ENCODE measurements around the gene CSKMT. TPM values are rescaled to one million over a fixed set of nuclear protein-coding genes. Genes with fewer than 3 reads are reported as not detected.
A peak's percentile ranks its signal among the peaks of the same experiment; 100 is the strongest.

Gene CSKMT
- total and polyA plus RNA-seq, 4 donors: 5.3 to 37.1 (median 15.4) TPM

DNA sequence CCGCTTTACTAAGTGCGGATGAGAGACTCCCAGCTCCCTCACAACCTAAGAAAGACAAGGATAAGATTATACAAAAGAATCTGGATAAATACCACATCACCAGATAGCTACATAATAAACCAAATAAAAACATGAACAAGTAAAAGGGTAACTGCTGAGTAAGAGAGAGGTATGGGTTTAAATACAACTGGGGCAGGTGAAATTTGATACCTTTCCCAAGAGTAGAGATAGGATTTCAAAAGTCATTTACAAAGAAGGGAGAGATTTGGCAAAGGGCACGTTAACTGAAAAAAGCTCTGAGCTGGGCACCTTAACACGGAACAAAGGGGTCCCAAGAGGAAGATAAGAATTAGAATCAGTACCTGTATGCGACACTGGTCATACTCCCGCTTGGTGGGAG is 12.0 kb downstream of the CSKMT start:
- Histone ChIP-seq H3K9me3 (ENCODE audit: control insufficient read depth in 4 of 4, insufficient read depth in 3 of 4, low read length in 3 of 4) (no peaks in the 10 kb centered on the region), H3K4me1 (ENCODE audit: control insufficient read depth in 5 of 5, insufficient read depth in 5 of 5, low read length in 5 of 5) (peaks cover 0 to 16% (median 7%) of the 10 kb centered on the region in 5 donors), H3K27ac (ENCODE audit: low read depth in 1 of 2, low read length in 1 of 2) (no peak overlapping the region), H3K36me3 (ENCODE audit: control insufficient read depth in 4 of 4, insufficient read depth in 4 of 4, low read length in 4 of 4) (peaks cover 2 to 18% (median 7%) of the 10 kb centered on the region in 4 donors), H3K9ac (ENCODE audit: insufficient read depth in 1 of 2, low read length in 2 of 2) (no peak overlapping the region), H3K4me3 (no peak overlapping the region), H3K27me3 (ENCODE audit: control insufficient read depth in 3 of 3, insufficient read depth in 3 of 3, low read length in 2 of 3) (no peaks in the 10 kb centered on the region)
- DNase-seq: no peak
- 89 to 94% methylated on average over 6 of the region's 6 CpGs for WGBS, 2 donors
- TF ChIP-seq, protein P1, sequence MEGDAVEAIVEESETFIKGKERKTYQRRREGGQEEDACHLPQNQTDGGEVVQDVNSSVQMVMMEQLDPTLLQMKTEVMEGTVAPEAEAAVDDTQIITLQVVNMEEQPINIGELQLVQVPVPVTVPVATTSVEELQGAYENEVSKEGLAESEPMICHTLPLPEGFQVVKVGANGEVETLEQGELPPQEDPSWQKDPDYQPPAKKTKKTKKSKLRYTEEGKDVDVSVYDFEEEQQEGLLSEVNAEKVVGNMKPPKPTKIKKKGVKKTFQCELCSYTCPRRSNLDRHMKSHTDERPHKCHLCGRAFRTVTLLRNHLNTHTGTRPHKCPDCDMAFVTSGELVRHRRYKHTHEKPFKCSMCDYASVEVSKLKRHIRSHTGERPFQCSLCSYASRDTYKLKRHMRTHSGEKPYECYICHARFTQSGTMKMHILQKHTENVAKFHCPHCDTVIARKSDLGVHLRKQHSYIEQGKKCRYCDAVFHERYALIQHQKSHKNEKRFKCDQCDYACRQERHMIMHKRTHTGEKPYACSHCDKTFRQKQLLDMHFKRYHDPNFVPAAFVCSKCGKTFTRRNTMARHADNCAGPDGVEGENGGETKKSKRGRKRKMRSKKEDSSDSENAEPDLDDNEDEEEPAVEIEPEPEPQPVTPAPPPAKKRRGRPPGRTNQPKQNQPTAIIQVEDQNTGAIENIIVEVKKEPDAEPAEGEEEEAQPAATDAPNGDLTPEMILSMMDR (IDR thresholded peaks at IDR 0.05; ENCODE audit: control extremely low read depth, extremely low read depth): no peak
- ATAC-seq (ENCODE audit: insufficient read depth, low FRiP score): no peak

DNA sequence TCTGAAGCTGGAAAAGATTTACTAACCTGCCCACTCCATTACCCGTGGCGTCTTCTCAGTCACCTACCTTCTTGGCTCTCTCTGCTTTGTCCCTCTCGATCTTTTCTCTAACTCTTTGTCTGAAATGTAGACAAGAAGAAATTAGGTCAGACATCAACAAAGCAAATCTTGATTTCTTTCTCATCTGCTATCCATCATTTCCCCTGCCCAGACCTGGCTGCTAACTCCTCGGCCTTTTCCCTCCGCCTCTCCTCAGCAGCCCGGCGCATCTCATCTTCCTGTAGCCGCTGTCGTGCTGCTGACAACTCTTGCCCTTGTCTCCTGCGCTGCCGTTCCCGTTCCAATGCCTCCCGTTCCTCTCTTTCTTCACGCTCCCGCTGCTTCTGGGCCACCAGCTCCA is 12.6 kb downstream of the CSKMT start:
- H3K9ac ChIP-seq (ENCODE audit: insufficient read depth in 1 of 2, low read length in 2 of 2): no peak overlapping the region
- H3K27ac ChIP-seq (ENCODE audit: low read depth in 1 of 2, low read length in 1 of 2): peak overlapping the region in 1 of 2 donors; percentile 42
- H3K4me3 ChIP-seq: no peak overlapping the region
- DNase-seq (no peak), ATAC-seq (ENCODE audit: insufficient read depth, low FRiP score) (no peak)
- peaks cover 2 to 18% (median 7%) of the 10 kb centered on the region in 4 donors for H3K36me3 ChIP-seq (ENCODE audit: control insufficient read depth in 4 of 4, insufficient read depth in 4 of 4, low read length in 4 of 4)
- WGBS, 2 donors: 82 to 89% methylated on average over 15 of the region's 15 CpGs
- no peaks in the 10 kb centered on the region for H3K9me3 ChIP-seq (ENCODE audit: control insufficient read depth in 4 of 4, insufficient read depth in 3 of 4, low read length in 3 of 4)
- TF ChIP-seq, protein P1 (IDR thresholded peaks at IDR 0.05; ENCODE audit: control extremely low read depth, extremely low read depth): no peak
- no peaks in the 10 kb centered on the region for H3K27me3 ChIP-seq (ENCODE audit: control insufficient read depth in 3 of 3, insufficient read depth in 3 of 3, low read length in 2 of 3)
- H3K4me1 ChIP-seq (ENCODE audit: control insufficient read depth in 5 of 5, insufficient read depth in 5 of 5, low read length in 5 of 5): peaks cover 0 to 13% (median 7%) of the 10 kb centered on the region in 5 donors

GRCh38 chr11:62678433-62678769 is 13.3 kb downstream of the CSKMT start:
- WGBS, 2 donors: 3 to 5% methylated on average over 16 of the region's 16 CpGs

More at GRCh38 chr11:62678433-62678769, 13.3 kb downstream of the CSKMT start:
- TF ChIP-seq, protein P1 (IDR thresholded peaks at IDR 0.05; ENCODE audit: control extremely low read depth, extremely low read depth): no peak
- Histone ChIP-seq H3K4me1 (ENCODE audit: control insufficient read depth in 5 of 5, insufficient read depth in 5 of 5, low read length in 5 of 5) (peaks cover 0 to 7% (median 6%) of the 10 kb centered on the region in 5 donors), H3K27me3 (ENCODE audit: control insufficient read depth in 3 of 3, insufficient read depth in 3 of 3, low read length in 2 of 3) (no peaks in the 10 kb centered on the region), H3K36me3 (ENCODE audit: control insufficient read depth in 4 of 4, insufficient read depth in 4 of 4, low read length in 4 of 4) (peaks cover 2 to 16% (median 7%) of the 10 kb centered on the region in 4 donors), H3K27ac (ENCODE audit: low read depth in 1 of 2, low read length in 1 of 2) (peak overlapping the region; percentile 87 to 98), H3K9ac (ENCODE audit: insufficient read depth in 1 of 2, low read length in 2 of 2) (peak overlapping the region; percentile 42 to 60), H3K9me3 (ENCODE audit: control insufficient read depth in 4 of 4, insufficient read depth in 3 of 4, low read length in 3 of 4) (no peaks in the 10 kb centered on the region), H3K4me3 (peak overlapping the region; percentile 100)
- ATAC-seq (ENCODE audit: insufficient read depth, low FRiP score): no peak
- no peak for DNase-seq
